Mesenchymal stem cell (in vitro differentiated cells and primary cell): ENCODE data around the gene P2RY2.

Experiments
- DNase-seq: peaks from one replicate; pipeline ENCODE4 v3.0.0-alpha.2; 2013
- H2AFZ ChIP-seq: one replicate; pipeline ENCODE4 v1.6.1; 2013; ENCODE audit warnings: low read depth, mild to moderate bottlenecking, control low read depth, inconsistent platforms, low read length, moderate library complexity
- H2AK5ac ChIP-seq: 2 replicates; pipeline ENCODE4 v1.6.1; 2013; ENCODE audit warnings: low read length, moderate library complexity, mild to moderate bottlenecking, inconsistent platforms; ENCODE audit not compliant: severe bottlenecking
- H2BK120ac ChIP-seq: one replicate; pipeline ENCODE4 v1.6.1; 2013; ENCODE audit warnings: low read depth, mild to moderate bottlenecking, inconsistent platforms, low read length, moderate library complexity
- H2BK12ac ChIP-seq, 2 experiments: one replicate each; pipeline ENCODE4 v1.6.1; 2013; ENCODE audit warnings: inconsistent platforms in 2 of 2, low read length in 2 of 2, mild to moderate bottlenecking in 2 of 2, moderate library complexity in 2 of 2, control low read depth in 1 of 2
- H2BK15ac ChIP-seq: one replicate; pipeline ENCODE4 v1.6.1; 2013; ENCODE audit warnings: mild to moderate bottlenecking, low read depth, inconsistent platforms; ENCODE audit not compliant: poor library complexity, severe bottlenecking
- H2BK5ac ChIP-seq: 2 replicates; pipeline ENCODE4 v1.6.1; 2013; ENCODE audit warnings: low read depth, mild to moderate bottlenecking, low read length, control low read depth, inconsistent platforms; ENCODE audit not compliant: poor library complexity, severe bottlenecking
- H3K14ac ChIP-seq, 2 experiments: one replicate each; pipeline ENCODE4 v1.6.1; 2013; ENCODE audit warnings: inconsistent platforms in 2 of 2, low read length in 2 of 2, control low read depth in 1 of 2, mild to moderate bottlenecking in 1 of 2, moderate library complexity in 1 of 2
- H3K18ac ChIP-seq, 2 experiments: one replicate each; pipeline ENCODE4 v1.6.1; 2013; ENCODE audit warnings: inconsistent platforms in 2 of 2, low read length in 2 of 2, control low read depth in 1 of 2, low read depth in 1 of 2, mild to moderate bottlenecking in 1 of 2
- H3K23ac ChIP-seq, 2 experiments: one replicate each; pipeline ENCODE4 v1.6.1; 2013; ENCODE audit warnings: inconsistent platforms in 2 of 2, low read length in 2 of 2, mild to moderate bottlenecking in 2 of 2, moderate library complexity in 2 of 2, control low read depth in 1 of 2
- H3K27ac ChIP-seq: 2 replicates; pipeline ENCODE4 v1.5.1; 2013; ENCODE audit warnings: mild to moderate bottlenecking, moderate library complexity, low read length, control low read depth, inconsistent platforms; ENCODE audit not compliant: poor library complexity, severe bottlenecking
- H3K27me3 ChIP-seq, 2 experiments: 2 replicates each; pipeline versions ENCODE4 v1.6.1 to v1.7.0; 2013; ENCODE audit warnings: low read length in 2 of 2, mild to moderate bottlenecking in 2 of 2, moderate library complexity in 2 of 2, control low read depth in 1 of 2, inconsistent platforms in 1 of 2; ENCODE audit not compliant: control insufficient read depth in 1 of 2, insufficient read depth in 1 of 2
- H3K36me3 ChIP-seq, 2 experiments: 2 replicates each; pipeline versions ENCODE4 v1.6.1 to v1.7.0; 2013; ENCODE audit warnings: low read length in 2 of 2, control low read depth in 1 of 2, inconsistent platforms in 1 of 2, low read depth in 1 of 2, mild to moderate bottlenecking in 1 of 2; ENCODE audit not compliant: insufficient read depth in 2 of 2, control insufficient read depth in 1 of 2
- H3K4ac ChIP-seq, 2 experiments: one replicate each; pipeline ENCODE4 v1.6.1; 2013; ENCODE audit warnings: inconsistent platforms in 2 of 2, low read length in 2 of 2, mild to moderate bottlenecking in 2 of 2, moderate library complexity in 2 of 2, control low read depth in 1 of 2, low read depth in 1 of 2
- H3K4me1 ChIP-seq: 2 replicates; pipeline ENCODE4 v1.6.1; 2013; ENCODE audit warnings: low read depth, low read length, control low read depth; ENCODE audit not compliant: control insufficient read depth, insufficient read depth
- H3K4me2 ChIP-seq: 2 replicates; pipeline ENCODE4 v1.6.1; 2013; ENCODE audit warnings: low read length, mild to moderate bottlenecking, inconsistent platforms; ENCODE audit not compliant: poor library complexity, severe bottlenecking
- H3K4me3 ChIP-seq, 2 experiments: 2 replicates each; pipeline versions ENCODE4 v1.5.1 to v1.7.0; 2013; ENCODE audit warnings: low read length in 2 of 2, mild to moderate bottlenecking in 2 of 2, control low read depth in 1 of 2, low read depth in 1 of 2; ENCODE audit not compliant: insufficient read depth in 1 of 2
- H3K79me1 ChIP-seq: replicated peaks from 2 replicates; pipeline ENCODE4 v1.6.1; 2013; ENCODE audit warnings: mild to moderate bottlenecking, control low read depth, low read length, inconsistent platforms; ENCODE audit not compliant: poor library complexity, severe bottlenecking
- H3K9ac ChIP-seq: 2 replicates; pipeline ENCODE4 v1.7.0; 2013; ENCODE audit warnings: mild to moderate bottlenecking, low read length, moderate library complexity
- H3K9me3 ChIP-seq: 2 replicates; pipeline ENCODE4 v1.7.0; 2013; ENCODE audit warnings: mild to moderate bottlenecking, low read length; ENCODE audit not compliant: control insufficient read depth
- H4K8ac ChIP-seq: one replicate; pipeline ENCODE4 v1.6.1; 2013; ENCODE audit warnings: inconsistent platforms, mild to moderate bottlenecking, low read length, moderate library complexity
- H4K91ac ChIP-seq: one replicate; pipeline ENCODE4 v1.6.1; 2013; ENCODE audit warnings: mild to moderate bottlenecking, low read length, inconsistent platforms
- WGBS: methylation state at CpG from one replicate; pipeline ENCODE4 v1.1.7; 2013; ENCODE audit warnings: mixed read lengths; 5-methylcytosine and 5-hydroxymethylcytosine counted together

The P2RY2 gene

GRCh38 chr11:73198677-73199076, 19.4 kb upstream of the P2RY2 start:
- Histone ChIP-seq H3K9me3 (no peaks in the 10 kb centered on the region), H3K27me3 (peaks cover 0 to 4% of the 10 kb centered on the region in 2 experiments)

GRCh38 chr11:73199446-73199845, 18.6 kb upstream of the P2RY2 start:
- H2AK5ac ChIP-seq = no peak overlapping the region
- no peak overlapping the region for H3K27ac ChIP-seq
- H3K4me3 ChIP-seq = no peak overlapping the region
- H2BK120ac ChIP-seq = no peak overlapping the region
- H4K91ac ChIP-seq = no peak overlapping the region
- H3K79me1 ChIP-seq = no peaks in the 10 kb centered on the region
- H3K4me1 ChIP-seq = peaks cover 7% of the 10 kb centered on the region
- H3K4me2 ChIP-seq = no peak overlapping the region
- H4K8ac ChIP-seq = no peak overlapping the region
- H3K9me3 ChIP-seq = no peaks in the 10 kb centered on the region
- no peak overlapping the region for H3K9ac ChIP-seq
- no peak for DNase-seq
- no peak overlapping the region for H3K14ac ChIP-seq
- H2BK12ac ChIP-seq = no peak overlapping the region
- peaks cover 0 to 4% of the 10 kb centered on the region in 2 experiments for H3K27me3 ChIP-seq
- no peak overlapping the region for H2BK5ac ChIP-seq
- no peaks in the 10 kb centered on the region for H3K36me3 ChIP-seq
- no peak overlapping the region for H2BK15ac ChIP-seq
- no peak overlapping the region for H3K18ac ChIP-seq
- WGBS = 31% methylated on average over 1 of the region's 4 CpGs
- H2AFZ ChIP-seq = no peak overlapping the region
- H3K23ac ChIP-seq = no peak overlapping the region
- no peak overlapping the region for H3K4ac ChIP-seq

More at GRCh38 chr11:73198677-73199076, 19.4 kb upstream of the P2RY2 start:
- Histone ChIP-seq H3K14ac (peak overlapping the region in 1 of 2 experiments; percentile 6), H3K4me1 (peaks cover 7% of the 10 kb centered on the region), H2BK15ac (no peak overlapping the region), H3K18ac (no peak overlapping the region), H3K27ac (no peak overlapping the region), H3K4me2 (no peak overlapping the region), H3K23ac (no peak overlapping the region), H3K9ac (no peak overlapping the region), H2AFZ (no peak overlapping the region), H4K8ac (no peak overlapping the region), H2AK5ac (no peak overlapping the region), H2BK5ac (no peak overlapping the region), H2BK12ac (no peak overlapping the region), H3K4me3 (no peak overlapping the region), H2BK120ac (no peak overlapping the region), H3K79me1 (no peaks in the 10 kb centered on the region), H4K91ac (no peak overlapping the region), H3K36me3 (no peaks in the 10 kb centered on the region), H3K4ac (no peak overlapping the region)
- WGBS = 68% methylated on average over 2 of the region's 3 CpGs
- peak; percentile 22 for DNase-seq

- Histone ChIP-seq H3K27ac (no peak overlapping the region), H3K4me1 (no peaks in the 10 kb centered on the region), H4K91ac (no peak overlapping the region), H3K4me2 (no peak overlapping the region), H3K4ac (no peak overlapping the region), H2BK15ac (no peak overlapping the region), H3K36me3 (no peaks in the 10 kb centered on the region), H3K18ac (peak overlapping the region in 1 of 2 experiments; percentile 26), H3K27me3 (peaks cover 0 to 4% of the 10 kb centered on the region in 2 experiments), H3K79me1 (no peaks in the 10 kb centered on the region), H4K8ac (no peak overlapping the region), H2AFZ (no peak overlapping the region), H3K14ac (peak overlapping the region in 1 of 2 experiments; percentile 62), H2AK5ac (no peak overlapping the region), H2BK120ac (no peak overlapping the region), H3K9me3 (no peaks in the 10 kb centered on the region), H2BK5ac (no peak overlapping the region), H3K23ac (peak overlapping the region in 1 of 2 experiments; percentile 9), H2BK12ac (peak overlapping the region in 1 of 2 experiments; percentile 47), H3K9ac (no peak overlapping the region), H3K4me3 (no peak overlapping the region)
- DNase-seq = peak; percentile 63
Observed at GRCh38 chr11:73200256-73200655, 17.8 kb upstream of the P2RY2 start.

- H4K91ac ChIP-seq = peak overlapping the region; percentile 41
- H2BK15ac ChIP-seq = no peak overlapping the region
- no peak overlapping the region for H2BK120ac ChIP-seq
- no peaks in the 10 kb centered on the region for H3K36me3 ChIP-seq
- H3K9ac ChIP-seq = peak overlapping the region; percentile 27
- 66% methylated on average over 6 of the region's 6 CpGs for WGBS
- no peak overlapping the region for H3K4me2 ChIP-seq
- no peak overlapping the region for H2AK5ac ChIP-seq
- H3K4me3 ChIP-seq = no peak overlapping the region
- H4K8ac ChIP-seq = peak overlapping the region; percentile 24
- H3K27ac ChIP-seq = no peak overlapping the region
- H3K18ac ChIP-seq = no peak overlapping the region
- peak; percentile 41 for DNase-seq
- H3K14ac ChIP-seq = no peak overlapping the region
- H3K27me3 ChIP-seq = peaks cover 0 to 4% of the 10 kb centered on the region in 2 experiments
- H3K23ac ChIP-seq = no peak overlapping the region
- H2BK12ac ChIP-seq = no peak overlapping the region
- no peaks in the 10 kb centered on the region for H3K9me3 ChIP-seq
- no peak overlapping the region for H2AFZ ChIP-seq
- no peak overlapping the region for H3K4ac ChIP-seq
- no peaks in the 10 kb centered on the region for H3K79me1 ChIP-seq
- H3K4me1 ChIP-seq = no peaks in the 10 kb centered on the region
- no peak overlapping the region for H2BK5ac ChIP-seq
Observed at GRCh38 chr11:73201249-73201648, 16.8 kb upstream of the P2RY2 start.
